ENCODE data around the gene JMJD1C. TPM values are rescaled to one million over a fixed set of nuclear protein-coding genes. Genes with fewer than 3 reads are reported as not detected.

JMJD1C gene
- total RNA-seq, 1 experiment from 2014 or later = 66.3 TPM

DNA sequence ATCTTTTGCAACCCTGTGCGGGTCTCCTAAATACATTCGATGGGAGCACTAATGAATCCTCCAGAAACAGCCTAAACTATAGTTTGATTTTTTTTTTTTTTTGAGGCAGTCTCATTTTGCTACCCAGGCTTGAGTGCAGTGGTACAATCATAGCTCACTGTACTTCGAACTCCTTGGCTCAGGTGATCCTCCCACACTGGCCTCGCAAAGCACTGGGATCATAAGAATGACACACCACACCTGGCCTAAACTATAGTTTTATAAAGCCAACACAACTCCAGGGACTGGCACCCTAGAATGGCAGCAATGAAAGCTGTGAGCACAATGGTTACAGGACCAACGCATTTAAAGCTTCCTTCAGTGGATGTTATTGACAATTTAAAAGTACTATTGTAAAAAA is 14.5 kb upstream of the JMJD1C start:
- Histone ChIP-seq H3K9me2 (ENCODE audit: insufficient read depth) (no peaks in the 10 kb centered on the region), H3K4me3 (replicated peaks in 1 of 2; ENCODE audit: low read depth in 1 of 2, low read length in 2 of 2) (no peak overlapping the region), H3K27me3 (ENCODE audit: insufficient read depth, low read length) (no peaks in the 10 kb centered on the region), H3K4me1 (ENCODE audit: control insufficient read depth in 1 of 2, insufficient read depth in 2 of 2, low read length in 2 of 2) (no peaks in the 10 kb centered on the region), H3K36me3 (ENCODE audit: control insufficient read depth in 1 of 2, insufficient read depth in 2 of 2, low read length in 2 of 2) (no peaks in the 10 kb centered on the region), H3K9me3 (ENCODE audit: control insufficient read depth in 1 of 2, insufficient read depth in 1 of 2, low read depth in 1 of 2, low read length in 2 of 2) (no peaks in the 10 kb centered on the region), H2AFZ (ENCODE audit: low read depth, low read length, poor library complexity, severe bottlenecking) (no peak overlapping the region), H3K4me2 (ENCODE audit: low read length) (no peak overlapping the region), H4K20me1 (ENCODE audit: insufficient read depth) (peaks cover 4% of the 10 kb centered on the region; the same call in 1 of the 2 replicates), H3K79me2 (ENCODE audit: insufficient read depth, low read length) (peaks cover 57% of the 10 kb centered on the region), H3K27ac (ENCODE audit: low read depth, low read length) (no peak overlapping the region), H3K9ac (ENCODE audit: low read length) (no peak overlapping the region)
- RAD21 ChIA-PET (ENCODE audit: low non-redundant PET in 1 of 2, low total read pairs in 2 of 2, uncharacterized antibody in 2 of 2, unreplicated experiment in 2 of 2) = no interaction called here
- ATAC-seq (no peak), DNase-seq (ENCODE audit: low read depth, low spot score) (no peak)
- TF ChIP-seq CBX3 (IDR thresholded peaks at IDR 0.05; ENCODE audit: low read depth) = no peak
- no peak for TF ChIP-seq EZH2 (IDR thresholded peaks at IDR 0.05)
- no peak for TF ChIP-seq YY1 (IDR thresholded peaks at IDR 0.05; ENCODE audit: extremely low read depth, insufficient replicate concordance, low read depth, low read length)
- no peak for TF ChIP-seq MAX (IDR thresholded peaks at IDR 0.05)
- TF ChIP-seq SRF (IDR thresholded peaks at IDR 0.05; ENCODE audit: low read depth) = no peak
- no peak for TF ChIP-seq EZH2phosphoT487 (IDR thresholded peaks at IDR 0.05; ENCODE audit: borderline replicate concordance)
- no peak for TF ChIP-seq RAD21 (IDR thresholded peaks at IDR 0.05; ENCODE audit: low read depth)
- TF ChIP-seq ELF1 (IDR thresholded peaks at IDR 0.05; ENCODE audit: borderline replicate concordance, low read depth) = no peak
- TF ChIP-seq POLR2AphosphoS5 (IDR thresholded peaks at IDR 0.05; ENCODE audit: low read depth, low read length) = no peak
- no peak for TF ChIP-seq ZFX (IDR thresholded peaks at IDR 0.05)
- TF ChIP-seq, protein P1, sequence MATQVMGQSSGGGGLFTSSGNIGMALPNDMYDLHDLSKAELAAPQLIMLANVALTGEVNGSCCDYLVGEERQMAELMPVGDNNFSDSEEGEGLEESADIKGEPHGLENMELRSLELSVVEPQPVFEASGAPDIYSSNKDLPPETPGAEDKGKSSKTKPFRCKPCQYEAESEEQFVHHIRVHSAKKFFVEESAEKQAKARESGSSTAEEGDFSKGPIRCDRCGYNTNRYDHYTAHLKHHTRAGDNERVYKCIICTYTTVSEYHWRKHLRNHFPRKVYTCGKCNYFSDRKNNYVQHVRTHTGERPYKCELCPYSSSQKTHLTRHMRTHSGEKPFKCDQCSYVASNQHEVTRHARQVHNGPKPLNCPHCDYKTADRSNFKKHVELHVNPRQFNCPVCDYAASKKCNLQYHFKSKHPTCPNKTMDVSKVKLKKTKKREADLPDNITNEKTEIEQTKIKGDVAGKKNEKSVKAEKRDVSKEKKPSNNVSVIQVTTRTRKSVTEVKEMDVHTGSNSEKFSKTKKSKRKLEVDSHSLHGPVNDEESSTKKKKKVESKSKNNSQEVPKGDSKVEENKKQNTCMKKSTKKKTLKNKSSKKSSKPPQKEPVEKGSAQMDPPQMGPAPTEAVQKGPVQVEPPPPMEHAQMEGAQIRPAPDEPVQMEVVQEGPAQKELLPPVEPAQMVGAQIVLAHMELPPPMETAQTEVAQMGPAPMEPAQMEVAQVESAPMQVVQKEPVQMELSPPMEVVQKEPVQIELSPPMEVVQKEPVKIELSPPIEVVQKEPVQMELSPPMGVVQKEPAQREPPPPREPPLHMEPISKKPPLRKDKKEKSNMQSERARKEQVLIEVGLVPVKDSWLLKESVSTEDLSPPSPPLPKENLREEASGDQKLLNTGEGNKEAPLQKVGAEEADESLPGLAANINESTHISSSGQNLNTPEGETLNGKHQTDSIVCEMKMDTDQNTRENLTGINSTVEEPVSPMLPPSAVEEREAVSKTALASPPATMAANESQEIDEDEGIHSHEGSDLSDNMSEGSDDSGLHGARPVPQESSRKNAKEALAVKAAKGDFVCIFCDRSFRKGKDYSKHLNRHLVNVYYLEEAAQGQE (IDR thresholded peaks at IDR 0.05; ENCODE audit: low read depth) = no peak
- no peak for TF ChIP-seq CEBPB (IDR thresholded peaks at IDR 0.05; ENCODE audit: low read depth)
- TF ChIP-seq FOSL1 (IDR thresholded peaks at IDR 0.05; ENCODE audit: low read depth) = no peak
- TF ChIP-seq EGR1 (IDR thresholded peaks at IDR 0.05; ENCODE audit: low read depth) = no peak
- TF ChIP-seq, protein P2, sequence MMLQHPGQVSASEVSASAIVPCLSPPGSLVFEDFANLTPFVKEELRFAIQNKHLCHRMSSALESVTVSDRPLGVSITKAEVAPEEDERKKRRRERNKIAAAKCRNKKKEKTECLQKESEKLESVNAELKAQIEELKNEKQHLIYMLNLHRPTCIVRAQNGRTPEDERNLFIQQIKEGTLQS (IDR thresholded peaks at IDR 0.05) = no peak
- no peak for TF ChIP-seq TCF7L2 (IDR thresholded peaks at IDR 0.05; ENCODE audit: borderline replicate concordance, extremely low read depth, insufficient read depth, insufficient read length)
- TF ChIP-seq ZBTB33 (IDR thresholded peaks at IDR 0.05; ENCODE audit: extremely low read depth, insufficient replicate concordance, low read length) = no peak
- CTCF ChIA-PET = no interaction called here
- BruUV-seq (replicated peaks) = no TSS peak
- intact Hi-C loops (cut with micrococcal nuclease) = no loop called here
- POLR2A ChIA-PET = interaction anchor here (1.1 to 1.2 kb wide), 2 partner anchors 8 to 14 kb away, joined by 3 to 5 read pairs; partner anchors contain the start of gene JMJD1C

Data from HCT116 (cell line).